ENCODE data around the gene DCST2.

DNA sequence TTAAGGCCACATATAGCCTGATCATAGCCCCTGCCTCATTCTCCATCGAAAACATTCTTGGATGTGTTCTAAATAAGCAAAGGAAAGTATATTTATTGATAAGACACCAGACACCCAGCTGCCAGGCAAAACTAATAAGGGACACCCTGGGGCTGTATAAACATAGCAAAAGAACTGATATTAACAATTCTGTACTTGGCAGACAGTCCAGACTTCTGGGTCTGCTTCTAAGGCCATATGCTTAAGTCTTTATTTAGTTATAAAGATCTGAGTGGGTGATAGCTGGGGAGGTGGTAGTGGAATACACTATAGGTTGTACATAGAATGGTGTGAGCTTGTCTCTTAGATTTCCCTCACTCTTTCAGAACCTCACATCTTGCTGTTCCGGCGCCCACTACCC is 55.2 kb downstream of the DCST2 start:
- TF ChIP-seq EP300 (conservative IDR thresholded peaks at IDR 0.05; ENCODE audit: poor library complexity, severe bottlenecking) = no peak
- no peak for TF ChIP-seq CTCF (IDR thresholded peaks at IDR 0.05; ENCODE audit: poor library complexity, severe bottlenecking)
- TF ChIP-seq SMC3 (conservative IDR thresholded peaks at IDR 0.05; ENCODE audit: poor library complexity) = no peak
- TF ChIP-seq, protein P1, sequence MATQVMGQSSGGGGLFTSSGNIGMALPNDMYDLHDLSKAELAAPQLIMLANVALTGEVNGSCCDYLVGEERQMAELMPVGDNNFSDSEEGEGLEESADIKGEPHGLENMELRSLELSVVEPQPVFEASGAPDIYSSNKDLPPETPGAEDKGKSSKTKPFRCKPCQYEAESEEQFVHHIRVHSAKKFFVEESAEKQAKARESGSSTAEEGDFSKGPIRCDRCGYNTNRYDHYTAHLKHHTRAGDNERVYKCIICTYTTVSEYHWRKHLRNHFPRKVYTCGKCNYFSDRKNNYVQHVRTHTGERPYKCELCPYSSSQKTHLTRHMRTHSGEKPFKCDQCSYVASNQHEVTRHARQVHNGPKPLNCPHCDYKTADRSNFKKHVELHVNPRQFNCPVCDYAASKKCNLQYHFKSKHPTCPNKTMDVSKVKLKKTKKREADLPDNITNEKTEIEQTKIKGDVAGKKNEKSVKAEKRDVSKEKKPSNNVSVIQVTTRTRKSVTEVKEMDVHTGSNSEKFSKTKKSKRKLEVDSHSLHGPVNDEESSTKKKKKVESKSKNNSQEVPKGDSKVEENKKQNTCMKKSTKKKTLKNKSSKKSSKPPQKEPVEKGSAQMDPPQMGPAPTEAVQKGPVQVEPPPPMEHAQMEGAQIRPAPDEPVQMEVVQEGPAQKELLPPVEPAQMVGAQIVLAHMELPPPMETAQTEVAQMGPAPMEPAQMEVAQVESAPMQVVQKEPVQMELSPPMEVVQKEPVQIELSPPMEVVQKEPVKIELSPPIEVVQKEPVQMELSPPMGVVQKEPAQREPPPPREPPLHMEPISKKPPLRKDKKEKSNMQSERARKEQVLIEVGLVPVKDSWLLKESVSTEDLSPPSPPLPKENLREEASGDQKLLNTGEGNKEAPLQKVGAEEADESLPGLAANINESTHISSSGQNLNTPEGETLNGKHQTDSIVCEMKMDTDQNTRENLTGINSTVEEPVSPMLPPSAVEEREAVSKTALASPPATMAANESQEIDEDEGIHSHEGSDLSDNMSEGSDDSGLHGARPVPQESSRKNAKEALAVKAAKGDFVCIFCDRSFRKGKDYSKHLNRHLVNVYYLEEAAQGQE (IDR thresholded peaks at IDR 0.05; ENCODE audit: borderline replicate concordance) = no peak
- TF ChIP-seq EZH2 (IDR thresholded peaks at IDR 0.05; ENCODE audit: borderline replicate concordance, insufficient read depth, low read length, poor library complexity, severe bottlenecking) = no peak

Data from neural cell (in vitro differentiated cells).